NCI-H226 (cell line): Measurements from ENCODE around the gene SLC38A1.

Source experiments
- DNase-seq: peaks from one replicate; pipeline ENCODE4 v3.0.0-alpha.2; 2015

The SLC38A1 gene

GRCh38 chr12:46160981-46161690, 107.7 kb downstream of the SLC38A1 start:
- DNase-seq: no peak

DNA sequence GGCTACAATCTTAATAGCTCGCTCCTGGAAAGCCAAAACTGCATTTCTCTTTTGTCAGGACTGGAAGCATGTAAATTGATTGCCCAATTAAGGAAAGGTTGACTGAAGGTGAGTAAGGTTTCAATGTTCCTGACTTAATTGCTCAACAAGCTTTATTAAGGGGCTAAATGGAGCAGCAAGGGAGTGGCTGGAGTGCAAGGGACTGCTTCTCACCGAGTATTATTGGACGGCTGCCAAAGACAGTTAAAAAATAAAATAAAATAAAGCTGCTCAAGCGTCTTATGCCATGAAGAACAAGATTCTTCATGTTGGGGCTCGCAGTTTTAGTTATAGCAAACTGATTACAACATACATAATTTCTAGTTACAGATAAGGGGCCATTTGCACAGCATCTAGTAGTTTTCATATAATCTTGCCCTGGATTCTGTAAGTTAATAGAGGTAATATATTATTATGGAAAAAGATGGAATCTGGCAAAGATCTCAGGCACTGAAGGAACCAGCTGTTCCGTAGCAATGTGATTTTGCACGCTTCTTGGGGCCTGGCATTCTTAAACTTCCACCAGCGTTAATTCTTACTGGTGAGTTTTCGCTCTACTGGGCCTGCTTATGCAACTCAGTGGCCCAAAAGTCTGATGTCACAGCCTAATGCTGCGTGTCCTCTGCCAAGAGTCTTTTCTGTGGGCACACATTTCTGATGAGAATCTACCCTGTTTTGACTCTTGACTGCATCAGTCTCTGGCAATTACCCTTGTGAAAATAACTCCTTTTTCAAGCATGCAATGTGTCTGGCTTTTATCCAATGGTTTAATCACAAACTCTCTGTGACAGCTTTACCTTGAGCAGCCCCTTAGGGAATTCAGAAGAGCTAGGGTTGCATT, 108.5 kb downstream of the SLC38A1 start:
- DNase-seq: peak; percentile 24

DNA sequence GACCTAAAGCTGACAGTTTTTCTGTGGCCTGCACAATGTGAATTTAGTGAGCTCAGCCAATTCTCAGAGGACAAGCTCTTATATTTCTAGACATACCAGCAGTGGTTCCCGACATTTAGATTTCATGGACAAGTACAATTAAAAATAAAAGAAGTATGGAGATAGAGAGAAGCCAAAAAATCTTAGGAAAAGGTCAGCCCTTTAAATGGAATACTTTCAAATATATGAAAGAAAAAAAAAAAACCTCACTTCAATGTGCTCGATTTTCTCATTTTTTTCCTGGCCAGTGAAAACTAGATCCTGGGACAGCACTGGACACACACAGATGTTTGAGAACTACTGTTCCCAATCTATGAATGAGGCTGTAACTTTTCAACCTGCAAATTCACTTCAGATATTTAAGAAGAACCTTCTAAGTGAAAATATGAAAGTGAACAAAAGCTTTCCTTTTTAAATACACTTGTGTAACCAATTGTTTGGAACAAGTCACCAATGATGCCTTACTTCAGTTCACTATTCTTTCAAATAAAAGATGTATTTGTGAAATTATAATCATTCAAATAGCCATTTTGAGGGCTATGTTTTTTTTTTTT, 109.4 kb downstream of the SLC38A1 start:
- DNase-seq: no peak

DNA sequence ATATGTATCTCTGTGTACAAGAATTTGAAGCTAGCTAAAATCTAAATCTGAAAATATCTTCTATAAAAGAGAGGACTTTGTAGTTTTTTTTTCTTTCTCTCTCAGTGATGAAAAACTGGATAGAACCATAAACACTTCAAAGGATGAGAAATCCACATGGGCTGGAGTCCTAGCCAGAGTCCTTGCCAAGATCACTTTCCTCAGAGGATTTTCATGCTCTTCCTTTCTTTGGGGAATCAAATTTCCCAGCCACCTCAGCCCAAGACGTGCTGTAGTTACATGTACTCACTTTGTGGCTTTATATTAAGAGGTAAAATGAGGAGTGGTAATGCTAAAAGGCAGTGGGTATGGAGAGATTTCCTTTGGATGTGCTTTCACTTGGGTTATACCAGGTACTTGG, 110.3 kb downstream of the SLC38A1 start:
- no peak for DNase-seq

DNA sequence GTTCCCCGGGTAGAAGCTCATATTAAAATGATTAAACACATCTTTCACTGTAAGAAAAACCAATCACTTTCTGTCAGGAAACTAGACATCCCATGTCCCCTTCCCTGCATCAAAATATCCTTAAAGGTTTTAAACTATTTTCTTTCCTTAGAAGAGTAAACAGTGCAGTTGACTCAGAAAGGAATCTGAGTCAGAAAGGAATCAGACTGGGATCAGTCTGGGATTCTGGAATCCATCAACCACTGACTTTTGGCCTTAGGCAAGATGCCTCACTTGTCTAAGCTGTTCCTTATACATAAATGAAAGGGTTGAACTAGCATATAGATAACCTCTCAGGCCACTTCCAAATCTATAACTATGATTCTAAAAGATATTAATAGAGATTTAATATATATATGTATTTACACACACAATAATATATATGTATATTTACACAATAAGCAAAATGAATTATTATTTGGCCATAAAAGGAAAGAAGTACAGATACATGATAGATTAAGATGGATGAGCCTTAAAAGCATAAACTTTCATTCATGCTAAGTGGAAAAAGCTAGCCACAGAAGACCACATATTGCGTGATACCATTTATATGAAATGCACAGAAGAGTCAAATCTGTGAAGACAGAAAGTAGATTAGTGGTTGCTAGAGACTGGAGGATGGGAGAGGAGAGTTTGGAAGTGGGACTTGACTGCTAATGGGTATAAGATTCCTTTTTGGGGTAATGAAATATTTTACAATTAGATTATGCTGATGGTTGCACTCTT, 114.4 kb downstream of the SLC38A1 start:
- DNase-seq: peak; percentile 77

- DNase-seq: peak; percentile 16
Measured at GRCh38 chr12:46153268-46153872, 115.5 kb downstream of the SLC38A1 start.

DNA sequence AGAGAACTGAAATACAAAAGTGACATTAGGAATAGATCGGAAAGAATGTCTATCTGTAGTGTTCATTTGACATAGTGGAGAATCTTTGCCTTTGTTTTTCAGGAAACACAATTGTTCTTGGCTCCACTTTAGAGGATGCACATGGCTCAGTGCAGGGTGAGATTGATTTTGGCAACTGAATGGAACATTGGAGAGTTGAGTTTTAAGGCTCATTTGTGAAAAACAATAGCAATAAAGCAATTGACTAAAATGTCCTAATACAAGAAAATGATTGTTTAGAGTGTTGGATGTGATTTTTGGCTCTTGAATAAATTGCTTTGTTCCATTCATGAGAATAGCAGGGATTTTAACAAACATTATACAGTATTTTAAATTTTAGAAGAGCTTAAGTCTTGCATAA, 116.4 kb downstream of the SLC38A1 start:
- no peak for DNase-seq

- no peak for DNase-seq
Measured at GRCh38 chr12:46150735-46151134, 118.1 kb downstream of the SLC38A1 start.

DNA sequence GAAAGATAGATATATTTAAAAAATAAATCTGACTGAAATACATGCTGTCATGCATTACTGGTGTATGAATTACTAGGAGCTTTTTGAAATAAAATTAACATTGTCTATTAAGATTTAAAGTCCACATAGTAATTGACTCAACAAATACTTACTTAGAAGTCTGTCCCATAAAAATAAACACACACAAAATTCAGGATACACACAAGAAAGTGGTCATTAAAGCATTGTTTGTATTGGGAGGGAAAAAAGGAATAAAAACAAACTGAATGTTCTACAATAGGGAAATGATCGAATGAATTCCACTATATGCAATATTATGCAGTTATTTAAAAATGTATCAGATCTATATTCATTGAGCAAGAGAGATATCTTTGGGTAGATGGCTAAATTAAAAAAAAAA, 118.9 kb downstream of the SLC38A1 start:
- no peak for DNase-seq

DNA sequence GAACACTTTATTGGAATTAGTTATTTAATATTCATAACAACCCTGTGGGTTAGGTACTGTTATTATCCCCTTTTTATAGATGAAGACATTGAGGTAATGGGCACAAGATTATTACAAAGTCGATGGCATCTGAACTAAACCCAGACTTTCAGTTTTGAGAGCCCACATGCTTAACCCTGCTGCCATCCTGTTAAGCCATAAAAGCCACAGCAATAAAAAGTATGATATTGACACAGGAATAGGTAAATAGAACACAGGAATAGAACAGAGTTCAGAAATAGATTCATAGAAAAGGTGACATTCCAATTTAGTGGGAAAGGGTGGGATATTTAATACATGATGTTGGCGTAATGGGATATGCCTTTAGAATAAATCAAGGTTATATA, 119.8 kb downstream of the SLC38A1 start:
- no peak for DNase-seq

DNA sequence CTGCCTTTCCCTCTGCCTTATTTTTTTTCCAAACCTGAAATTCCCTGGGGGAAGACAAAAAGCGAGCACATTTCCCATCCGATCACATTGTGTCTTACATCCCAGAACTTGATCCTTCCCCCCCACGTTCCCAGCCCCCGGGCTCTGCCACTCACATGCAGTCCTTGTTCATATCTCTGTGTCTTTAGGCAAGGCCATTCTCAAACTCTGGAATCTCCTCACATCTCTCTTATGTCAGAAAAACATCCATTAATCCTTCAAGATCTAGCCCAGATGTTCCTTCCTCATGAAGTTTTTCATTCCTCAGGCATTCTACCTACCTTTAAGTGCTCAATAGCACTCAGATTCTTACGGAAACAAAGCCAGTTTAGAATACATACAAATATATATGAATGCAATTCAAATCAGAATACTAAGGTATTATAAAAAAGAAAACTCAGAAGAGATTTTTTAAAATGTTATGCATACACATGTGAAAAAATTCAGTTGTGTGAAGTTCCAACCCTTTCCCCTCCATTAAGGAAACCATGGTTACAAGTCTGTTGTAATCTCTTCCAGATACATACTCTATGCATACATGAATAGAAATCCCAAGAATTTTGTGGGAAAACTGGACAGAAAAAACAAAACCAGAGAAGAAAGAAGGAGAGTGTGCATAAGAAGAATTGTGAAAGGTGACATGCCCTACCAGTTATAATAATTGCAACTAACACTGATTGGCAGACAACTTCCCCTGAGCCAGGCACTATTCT, 120.3 kb downstream of the SLC38A1 start:
- DNase-seq: no peak

DNA sequence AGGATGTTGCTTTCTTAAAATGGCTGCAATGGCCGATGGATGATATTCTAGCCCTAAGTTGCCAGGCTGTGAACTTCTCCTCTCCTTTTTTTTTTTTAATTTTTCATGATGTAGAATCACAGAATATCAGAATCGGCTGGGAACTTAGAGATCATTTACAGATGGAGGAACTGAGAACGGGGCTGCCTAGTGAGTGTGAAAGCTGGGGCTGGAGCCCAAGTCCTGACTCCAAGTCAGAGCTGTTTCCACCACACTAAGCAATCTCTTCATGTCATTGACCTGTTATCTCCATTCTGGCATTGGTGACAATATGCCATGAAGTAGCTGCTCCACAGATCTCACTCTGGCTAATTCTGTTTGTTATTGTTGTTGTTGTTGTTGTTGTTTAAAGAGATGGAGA, 121.7 kb downstream of the SLC38A1 start:
- no peak for DNase-seq

- no peak for DNase-seq
Measured at GRCh38 chr12:46145881-46146280, 123.0 kb downstream of the SLC38A1 start.

DNA sequence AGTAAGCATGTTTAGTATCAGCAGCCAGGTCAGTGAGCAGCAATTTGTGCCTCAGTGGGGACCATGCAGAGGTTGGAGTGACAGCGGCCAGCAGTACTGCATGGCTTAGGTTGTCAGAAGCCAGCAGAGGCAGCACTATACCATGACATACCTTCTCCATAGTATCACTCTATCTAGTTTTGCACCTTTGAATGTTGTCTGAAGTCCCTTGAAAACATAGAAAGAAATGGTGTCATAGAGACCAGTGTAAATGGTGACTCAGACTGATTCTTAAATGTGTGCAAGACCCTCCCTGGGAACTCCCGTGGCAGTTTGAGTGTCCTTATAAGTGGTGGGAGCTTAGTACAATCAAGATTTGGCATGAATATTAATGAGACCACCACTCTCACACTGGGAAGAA, 124.4 kb downstream of the SLC38A1 start:
- no peak for DNase-seq

DNA sequence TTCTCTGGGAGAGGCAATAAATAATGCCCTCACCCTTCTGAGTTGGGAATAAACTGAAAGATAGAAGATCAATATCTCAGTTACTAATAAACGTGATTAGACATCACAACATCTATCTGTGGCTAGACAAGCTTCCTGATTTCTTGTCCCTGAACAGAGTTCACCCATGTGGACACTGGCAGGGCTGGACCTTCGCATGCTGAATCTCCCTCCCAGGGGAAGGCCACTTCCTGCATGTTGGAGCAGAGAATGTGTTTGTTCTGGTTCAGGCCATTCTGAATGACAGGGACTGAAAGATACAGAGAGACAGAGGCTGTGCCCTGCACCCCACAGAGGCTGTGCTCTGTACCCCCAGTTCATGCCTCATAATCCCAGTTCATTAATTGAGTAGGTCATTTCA, 132.6 kb downstream of the SLC38A1 start:
- DNase-seq: no peak

DNA sequence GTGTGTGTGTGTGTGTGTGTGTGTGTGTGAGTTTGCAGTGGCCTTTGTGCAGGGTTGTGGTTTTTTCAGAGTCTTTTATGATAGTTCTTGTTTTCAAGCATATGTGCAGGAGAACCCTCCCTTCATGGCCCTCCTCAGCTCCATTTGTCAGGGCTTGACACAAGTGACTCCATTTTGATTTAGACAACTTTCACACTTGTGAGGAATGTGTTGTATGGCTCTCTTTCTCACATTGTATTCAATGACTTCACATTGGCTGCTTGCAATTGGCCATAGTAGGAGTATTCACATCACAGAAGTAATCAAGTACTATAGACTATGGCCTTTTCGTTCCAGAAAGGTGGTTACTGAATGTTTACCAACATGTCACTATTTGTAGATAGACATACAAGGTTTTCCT, 133.1 kb downstream of the SLC38A1 start:
- no peak for DNase-seq

- DNase-seq: no peak
Measured at GRCh38 chr12:46134852-46135251, 134.0 kb downstream of the SLC38A1 start.

GRCh38 chr12:46134205-46134811, 134.5 kb downstream of the SLC38A1 start:
- DNase-seq: peak; percentile 54

DNA sequence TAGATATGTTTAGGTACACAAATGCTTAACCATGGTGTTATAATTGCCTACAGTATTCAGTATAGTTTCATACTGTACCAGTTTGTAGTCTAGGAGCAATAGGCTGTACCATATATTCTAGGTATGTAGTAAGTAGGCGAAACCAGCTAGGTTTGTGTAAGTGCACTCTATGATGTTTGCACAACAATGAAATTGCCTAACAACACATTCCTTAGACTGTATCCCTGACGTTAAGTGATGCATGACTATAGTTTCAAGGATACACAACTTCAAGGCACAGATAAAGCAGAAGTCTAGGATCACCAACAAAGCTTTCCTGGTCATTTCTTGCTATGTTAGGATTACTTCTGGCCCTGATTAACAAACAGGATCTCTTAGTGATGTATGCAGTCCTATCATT, 135.1 kb downstream of the SLC38A1 start:
- DNase-seq: peak; percentile 72
